HepG2 (cell line): Measurements from ENCODE around the gene PHRF1. TPM values are rescaled to one million over a fixed set of nuclear protein-coding genes. Genes with fewer than 3 reads are reported as not detected.
A peak's percentile ranks its signal among the peaks of the same experiment; 100 is the strongest.

Source experiments
- ATF1 ChIP-seq: IDR thresholded peaks from 2 replicates; pipeline ENCODE4 v1.6.1; 2016; ENCODE audit warnings: mild to moderate bottlenecking, control low read depth
- CEBPB ChIP-seq: IDR thresholded peaks from 2 replicates; pipeline ENCODE4 v1.6.1; 2011; ENCODE audit warnings: low read depth, low read length, improper control_type of control experiment, borderline replicate concordance
- ELF3 ChIP-seq: IDR thresholded peaks from 2 replicates; pipeline ENCODE4 v1.6.1; 2016; ENCODE audit warnings: missing genetic modification reagents, missing compliant biosample characterization
- HES4 ChIP-seq: sonication (generic); formaldehyde crosslinking; IDR thresholded peaks from 2 replicates; pipeline ENCODE4 v1.9.0; 2021; ENCODE audit warnings: mild to moderate bottlenecking, missing genetic modification reagents, borderline replicate concordance
- HMG20B ChIP-seq: conservative IDR thresholded peaks from 2 replicates; pipeline ENCODE4 v1.6.1; 2016; ENCODE audit warnings: missing genetic modification reagents, missing compliant biosample characterization
- HNRNPUL1 ChIP-seq: fragments of 200-400 bp; formaldehyde crosslinking; IDR thresholded peaks from 2 replicates; pipeline ENCODE4 v1.6.1; 2017; ENCODE audit warnings: low read depth, mild to moderate bottlenecking, low read length, moderate library complexity
- KLF16 ChIP-seq, 2 experiments: sonication (generic) in 1 of 2; formaldehyde crosslinking in 1 of 2; IDR thresholded peaks; 2 replicates each; pipeline versions ENCODE4 v1.6.1 to v1.8.0; 2016 to 2023; ENCODE audit warnings: missing genetic modification reagents in 2 of 2, missing compliant biosample characterization in 1 of 2
- NFE2L2 ChIP-seq: fragments of 150-350 bp; IDR thresholded peaks from 2 replicates; pipeline ENCODE4 v1.6.1; 2014; ENCODE audit warnings: low read length
- ZBTB49 ChIP-seq: sonication (generic); formaldehyde crosslinking; IDR thresholded peaks from 2 replicates; pipeline ENCODE4 v1.4.0; 2020; ENCODE audit warnings: missing genetic modification reagents, borderline replicate concordance
- ZFYVE20 ChIP-seq: sonication (generic); formaldehyde crosslinking; IDR thresholded peaks from 2 replicates; pipeline ENCODE4 v1.8.0; 2023; ENCODE audit warnings: low read depth, mild to moderate bottlenecking, moderate library complexity, missing genetic modification reagents, borderline replicate concordance
- ZNF235 ChIP-seq: sonication (generic); formaldehyde crosslinking; IDR thresholded peaks from 2 replicates; pipeline ENCODE4 v1.8.1; 2023; ENCODE audit warnings: mild to moderate bottlenecking, missing genetic modification reagents, borderline replicate concordance
- ZNF503 ChIP-seq: sonication (generic); formaldehyde crosslinking; IDR thresholded peaks from 2 replicates; pipeline ENCODE4 v1.4.0; 2020; ENCODE audit warnings: missing genetic modification reagents
- ZNF629 ChIP-seq: sonication (generic); formaldehyde crosslinking; conservative IDR thresholded peaks from 2 replicates; pipeline ENCODE4 v1.5.0; 2020; ENCODE audit warnings: missing genetic modification reagents
- ZNF703 ChIP-seq: sonication (generic); formaldehyde crosslinking; IDR thresholded peaks from 2 replicates; pipeline ENCODE4 v1.5.1; 2020; ENCODE audit warnings: missing genetic modification reagents, mild to moderate bottlenecking, moderate library complexity, borderline replicate concordance
- ZNF841 ChIP-seq: sonication (generic); formaldehyde crosslinking; IDR thresholded peaks from 2 replicates; pipeline ENCODE4 v1.8.1; 2023; ENCODE audit warnings: missing genetic modification reagents, borderline replicate concordance
- polyA plus RNA-seq, 8 experiments: library from polyadenylated mRNA; depleted of rRNA in 3 of 8; stranded (reverse) in 7 of 8; unstranded in 1 of 8; fragments of >200 nt; fragmentation: Illumina TruSeq in 4 of 8; extraction: Trizol in 4 of 8; gene quantifications; 2 replicates each; pipeline versions ENCODE4 v1.2.1 to v1.2.3, GENCODE V29; 2011 to 2016; ENCODE audit warnings: low read depth in 4 of 8, missing spikeins in 1 of 8, mixed read lengths in 1 of 8; ENCODE audit not compliant: insufficient read depth in 1 of 8
- total RNA-seq, 5 experiments: library from RNA; depleted of rRNA; stranded (reverse); fragments of >200 nt; fragmentation: Illumina TruSeq; extraction: Trizol; gene quantifications; 2 replicates each; pipeline ENCODE4 v1.2.3, GENCODE V29; 2016; ENCODE audit warnings: low read depth in 1 of 5
- TF ChIP-seq, protein P1 (sequence below): sonication (generic); formaldehyde crosslinking; IDR thresholded peaks from 2 replicates; pipeline ENCODE4 v1.4.0; 2020; ENCODE audit warnings: missing genetic modification reagents
- TF ChIP-seq, protein P2 (sequence below): IDR thresholded peaks from 2 replicates; pipeline ENCODE4 v1.6.1; 2016
- TF ChIP-seq, protein P3 (sequence below): sonication (generic); formaldehyde crosslinking; IDR thresholded peaks from 2 replicates; pipeline ENCODE4 v1.5.0; 2020; ENCODE audit warnings: missing genetic modification reagents

PHRF1 gene
- total and polyA plus RNA-seq, 2 of the 13 experiments (the other 11 are each of a cell fraction or from before 2014, with no cell fraction given) = 8.2 to 16.7 TPM

- TF ChIP-seq, protein P1, sequence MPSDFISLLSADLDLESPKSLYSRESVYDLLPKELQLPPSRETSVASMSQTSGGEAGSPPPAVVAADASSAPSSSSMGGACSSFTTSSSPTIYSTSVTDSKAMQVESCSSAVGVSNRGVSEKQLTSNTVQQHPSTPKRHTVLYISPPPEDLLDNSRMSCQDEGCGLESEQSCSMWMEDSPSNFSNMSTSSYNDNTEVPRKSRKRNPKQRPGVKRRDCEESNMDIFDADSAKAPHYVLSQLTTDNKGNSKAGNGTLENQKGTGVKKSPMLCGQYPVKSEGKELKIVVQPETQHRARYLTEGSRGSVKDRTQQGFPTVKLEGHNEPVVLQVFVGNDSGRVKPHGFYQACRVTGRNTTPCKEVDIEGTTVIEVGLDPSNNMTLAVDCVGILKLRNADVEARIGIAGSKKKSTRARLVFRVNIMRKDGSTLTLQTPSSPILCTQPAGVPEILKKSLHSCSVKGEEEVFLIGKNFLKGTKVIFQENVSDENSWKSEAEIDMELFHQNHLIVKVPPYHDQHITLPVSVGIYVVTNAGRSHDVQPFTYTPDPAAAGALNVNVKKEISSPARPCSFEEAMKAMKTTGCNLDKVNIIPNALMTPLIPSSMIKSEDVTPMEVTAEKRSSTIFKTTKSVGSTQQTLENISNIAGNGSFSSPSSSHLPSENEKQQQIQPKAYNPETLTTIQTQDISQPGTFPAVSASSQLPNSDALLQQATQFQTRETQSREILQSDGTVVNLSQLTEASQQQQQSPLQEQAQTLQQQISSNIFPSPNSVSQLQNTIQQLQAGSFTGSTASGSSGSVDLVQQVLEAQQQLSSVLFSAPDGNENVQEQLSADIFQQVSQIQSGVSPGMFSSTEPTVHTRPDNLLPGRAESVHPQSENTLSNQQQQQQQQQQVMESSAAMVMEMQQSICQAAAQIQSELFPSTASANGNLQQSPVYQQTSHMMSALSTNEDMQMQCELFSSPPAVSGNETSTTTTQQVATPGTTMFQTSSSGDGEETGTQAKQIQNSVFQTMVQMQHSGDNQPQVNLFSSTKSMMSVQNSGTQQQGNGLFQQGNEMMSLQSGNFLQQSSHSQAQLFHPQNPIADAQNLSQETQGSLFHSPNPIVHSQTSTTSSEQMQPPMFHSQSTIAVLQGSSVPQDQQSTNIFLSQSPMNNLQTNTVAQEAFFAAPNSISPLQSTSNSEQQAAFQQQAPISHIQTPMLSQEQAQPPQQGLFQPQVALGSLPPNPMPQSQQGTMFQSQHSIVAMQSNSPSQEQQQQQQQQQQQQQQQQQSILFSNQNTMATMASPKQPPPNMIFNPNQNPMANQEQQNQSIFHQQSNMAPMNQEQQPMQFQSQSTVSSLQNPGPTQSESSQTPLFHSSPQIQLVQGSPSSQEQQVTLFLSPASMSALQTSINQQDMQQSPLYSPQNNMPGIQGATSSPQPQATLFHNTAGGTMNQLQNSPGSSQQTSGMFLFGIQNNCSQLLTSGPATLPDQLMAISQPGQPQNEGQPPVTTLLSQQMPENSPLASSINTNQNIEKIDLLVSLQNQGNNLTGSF (CRISPR knock-in tag) = no peak
- TF ChIP-seq ZNF841 (CRISPR knock-in tag) = no peak
- TF ChIP-seq, protein P2, sequence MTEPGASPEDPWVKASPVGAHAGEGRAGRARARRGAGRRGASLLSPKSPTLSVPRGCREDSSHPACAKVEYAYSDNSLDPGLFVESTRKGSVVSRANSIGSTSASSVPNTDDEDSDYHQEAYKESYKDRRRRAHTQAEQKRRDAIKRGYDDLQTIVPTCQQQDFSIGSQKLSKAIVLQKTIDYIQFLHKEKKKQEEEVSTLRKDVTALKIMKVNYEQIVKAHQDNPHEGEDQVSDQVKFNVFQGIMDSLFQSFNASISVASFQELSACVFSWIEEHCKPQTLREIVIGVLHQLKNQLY (CRISPR knock-in tag) = no peak; the same call in 1 of the 2 replicates
- TF ChIP-seq NFE2L2 = no peak
- peak; percentile 24; the same call in 1 of the 2 replicates for TF ChIP-seq ZNF235
- TF ChIP-seq HMG20B (CRISPR knock-in tag) = no peak
- no peak for TF ChIP-seq HNRNPUL1
- TF ChIP-seq ATF1 (CRISPR knock-in tag) = no peak
- TF ChIP-seq HES4 = 0 out of 2 replicates have a peak, but pooled peaks have one; percentile 52
- TF ChIP-seq, protein P3, sequence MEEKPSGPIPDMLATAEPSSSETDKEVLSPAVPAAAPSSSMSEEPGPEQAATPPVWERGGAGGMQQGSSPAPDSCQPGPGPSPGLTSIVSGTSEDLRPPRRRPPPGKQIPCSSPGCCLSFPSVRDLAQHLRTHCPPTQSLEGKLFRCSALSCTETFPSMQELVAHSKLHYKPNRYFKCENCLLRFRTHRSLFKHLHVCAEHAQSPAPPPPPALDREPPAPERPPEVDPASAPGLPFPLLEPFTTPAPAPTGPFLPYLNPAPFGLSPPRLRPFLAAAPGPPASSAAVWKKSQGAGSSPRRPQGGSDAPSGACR = no peak; the same call in 1 of the 2 replicates
- no peak for TF ChIP-seq ZNF629 (CRISPR knock-in tag)
- TF ChIP-seq ELF3 = peak; percentile 93
- TF ChIP-seq KLF16 (CRISPR knock-in tag; IDR thresholded peaks at IDR 0.05) = no peak
- no peak; the same call in 1 of the 2 replicates for TF ChIP-seq ZNF503 (CRISPR knock-in tag)
- no peak for TF ChIP-seq ZFYVE20 (CRISPR knock-in tag)
- TF ChIP-seq ZNF703 (CRISPR knock-in tag) = no peak
- no peak for TF ChIP-seq ZBTB49 (CRISPR knock-in tag)
- no peak for TF ChIP-seq CEBPB
These were observed 15.7 kb upstream of the PHRF1 start, which contains the start of the genes LMNTD2 and RASSF7 (continued) for GRCh38 chr11:560305-561147.
